CD4-positive, alpha-beta T cell (primary cell): Measurements from ENCODE around the gene TAS1R2. TPM values are rescaled to one million over a fixed set of nuclear protein-coding genes. Genes with fewer than 3 reads are reported as not detected.
"Not testable (repeated sequence)": the region's sequence is repeated elsewhere in the genome, so short reads cannot be mapped to it uniquely, and the experiment has no call there.

Experiments
- ATAC-seq: fragments of 200-7000 bp; cut with Tn5 transposase; one replicate; pipeline ENCODE4 v1.10.0; 2022; ENCODE audit warnings: mild to moderate bottlenecking; ENCODE audit not compliant: poor library complexity
- CTCF ChIA-PET: fragments of 350-600 bp; sonication (Branson Sonifier 250); formaldehyde crosslinking; loops from one replicate; lab custom pipeline; 2021; ENCODE audit warnings: antibody characterized with exemption, inconsistent platforms; lab: Charles Lee
- POLR2A ChIA-PET: fragments of 350-600 bp; sonication (Branson Sonifier 250); formaldehyde crosslinking; loops from one replicate; lab custom pipeline; 2021; ENCODE audit warnings: antibody characterized with exemption, inconsistent platforms; lab: Charles Lee
- DNase-seq, 14 experiments: peaks; one replicate each; pipeline ENCODE4 v3.0.0-alpha.2; 2013 to 2020; ENCODE audit warnings: mixed read lengths in 2 of 14
- H3K27ac ChIP-seq, 2 donors: one replicate each; pipeline versions ENCODE4 v1.5.1 to v1.7.0; 2013; ENCODE audit warnings: low read length in 2 of 2, low read depth in 1 of 2, mild to moderate bottlenecking in 1 of 2
- H3K27me3 ChIP-seq, 2 experiments: 1 replicate in 1 of 2; 2 replicates in 1 of 2; pipeline versions ENCODE4 v1.6.1 to v1.7.0; 2013; ENCODE audit warnings: low read length in 2 of 2, control low read depth in 1 of 2, mild to moderate bottlenecking in 1 of 2, moderate library complexity in 1 of 2; ENCODE audit not compliant: insufficient read depth in 2 of 2, control insufficient read depth in 1 of 2
- H3K36me3 ChIP-seq: one replicate; pipeline ENCODE4 v1.6.1; 2013; ENCODE audit warnings: low read length, control low read depth; ENCODE audit not compliant: insufficient read depth
- H3K4me1 ChIP-seq: one replicate; pipeline ENCODE4 v1.6.1; 2013; ENCODE audit warnings: low read length, control low read depth; ENCODE audit not compliant: insufficient read depth
- H3K4me3 ChIP-seq: one replicate; pipeline ENCODE4 v1.5.1; 2013; ENCODE audit warnings: mild to moderate bottlenecking, low read length, moderate library complexity
- H3K9me3 ChIP-seq, 2 experiments: 1 replicate in 1 of 2; 2 replicates in 1 of 2; pipeline versions ENCODE4 v1.6.1 to v1.7.0; 2013; ENCODE audit warnings: low read length in 2 of 2, mild to moderate bottlenecking in 2 of 2, control low read depth in 1 of 2, moderate library complexity in 1 of 2; ENCODE audit not compliant: control insufficient read depth in 1 of 2, insufficient read depth in 1 of 2
- H3K27ac Mint-ChIP-seq: one replicate; pipeline ENCODE4 v1.8.0; 2020; ENCODE audit warnings: mixed read lengths
- H3K27me3 Mint-ChIP-seq: one replicate; pipeline ENCODE4 v1.8.0; 2021; ENCODE audit warnings: mixed read lengths
- H3K36me3 Mint-ChIP-seq: one replicate; pipeline ENCODE4 v1.8.0; 2021; ENCODE audit warnings: low read depth, mixed read lengths
- H3K4me1 Mint-ChIP-seq: one replicate; pipeline ENCODE4 v1.8.0; 2021; ENCODE audit warnings: low read depth, mixed read lengths
- H3K4me3 Mint-ChIP-seq: one replicate; pipeline ENCODE4 v1.8.0; 2020; ENCODE audit warnings: mild to moderate bottlenecking, mixed read lengths
- H3K9me3 Mint-ChIP-seq: one replicate; pipeline ENCODE4 v1.8.0; 2020; ENCODE audit warnings: mixed read lengths
- CTCF ChIP-seq: fragments of 200-600 bp; IDR thresholded peaks from one replicate; pipeline ENCODE4 v1.8.0; 2022; ENCODE audit warnings: antibody characterized with exemption, mild to moderate bottlenecking
- intact Hi-C, 2 experiments: fragments of 100-400 bp; cut with DNase I in 1 of 2; cut with micrococcal nuclease in 1 of 2; formaldehyde crosslinking; loops; one replicate each; pipeline versions ENCODE4 v1.15.1 to v1.9.0; 2023 to 2025; cut with DNase I, micrococcal nuclease
- total RNA-seq, 174 experiments: library from RNA in 2 of 174; stranded (reverse) in 2 of 174; gene quantifications; one replicate each; pipeline ENCODE4 v1.2.3 and lab custom pipeline; 2021 to 2026

TAS1R2 gene
- total RNA-seq, 2 experiments from 2014 or later: not detected

GRCh38 chr1:18836654-18837053 is 22.8 kb downstream of the TAS1R2 start:
- no peaks in the 10 kb centered on the region for H3K4me1 Mint-ChIP-seq
- H3K27me3 Mint-ChIP-seq: peaks cover 24% of the 10 kb centered on the region
- CTCF ChIA-PET: no interaction called here

GRCh38 chr1:18832319-18832718 is 27.1 kb downstream of the TAS1R2 start:
- H3K27ac Mint-ChIP-seq, DNase-seq, intact Hi-C loops, H3K4me3 Mint-ChIP-seq, H3K4me1 Mint-ChIP-seq, H3K9me3 Mint-ChIP-seq, H3K36me3 Mint-ChIP-seq, CTCF ChIA-PET, H3K27ac ChIP-seq, H3K4me1 ChIP-seq, H3K27me3 ChIP-seq, POLR2A ChIA-PET, H3K36me3 ChIP-seq, H3K4me3 ChIP-seq, ATAC-seq: not testable (repeated sequence)
- H3K9me3 ChIP-seq: peaks cover 0 to 28% of the 10 kb centered on the region in 2 experiments
- H3K27me3 Mint-ChIP-seq: peaks cover 21% of the 10 kb centered on the region

More at GRCh38 chr1:18836654-18837053, 22.8 kb downstream of the TAS1R2 start:
- H3K4me3 Mint-ChIP-seq: no peak overlapping the region
- Histone ChIP-seq H3K36me3 (no peaks in the 10 kb centered on the region), H3K27me3 (peaks cover 7 to 14% of the 10 kb centered on the region in 2 experiments), H3K27ac (no peak overlapping the region), H3K9me3 (peaks cover 0 to 11% of the 10 kb centered on the region in 2 experiments), H3K4me3 (no peak overlapping the region), H3K4me1 (no peaks in the 10 kb centered on the region)
- POLR2A ChIA-PET: no interaction called here
- H3K9me3 Mint-ChIP-seq: no peaks in the 10 kb centered on the region
- no peaks in the 10 kb centered on the region for H3K36me3 Mint-ChIP-seq
- no peak for ATAC-seq
- DNase-seq: no peak
- no peak for TF ChIP-seq CTCF
- no peak overlapping the region for H3K27ac Mint-ChIP-seq
- intact Hi-C loops: no loop called here

GRCh38 chr1:18831656-18832055 is 27.8 kb downstream of the TAS1R2 start:
- ChIA-PET POLR2A (no interaction called here), CTCF (no interaction called here)
- Histone ChIP-seq H3K27ac (no peak overlapping the region), H3K27me3 (peaks cover 6 to 7% of the 10 kb centered on the region in 2 experiments), H3K9me3 (peaks cover 0 to 31% of the 10 kb centered on the region in 2 experiments), H3K4me1 (no peaks in the 10 kb centered on the region), H3K4me3 (no peak overlapping the region), H3K36me3 (no peaks in the 10 kb centered on the region)
- TF ChIP-seq CTCF: no peak
- no peak overlapping the region for H3K27ac Mint-ChIP-seq
- peaks cover 21% of the 10 kb centered on the region for H3K27me3 Mint-ChIP-seq
- no peaks in the 10 kb centered on the region for H3K4me1 Mint-ChIP-seq
- intact Hi-C loops: no loop called here
- ATAC-seq (no peak), DNase-seq (no peak)
- H3K36me3 Mint-ChIP-seq: no peaks in the 10 kb centered on the region
- H3K4me3 Mint-ChIP-seq: no peak overlapping the region
- peaks cover 4% of the 10 kb centered on the region for H3K9me3 Mint-ChIP-seq

GRCh38 chr1:18830596-18830995 is 28.9 kb downstream of the TAS1R2 start:
- intact Hi-C loops: no loop called here
- no peak for TF ChIP-seq CTCF
- CTCF ChIA-PET: no interaction called here
- Mint-ChIP-seq H3K4me3 (no peak overlapping the region), H3K36me3 (no peaks in the 10 kb centered on the region), H3K4me1 (no peaks in the 10 kb centered on the region), H3K9me3 (peaks cover 4% of the 10 kb centered on the region), H3K27ac (no peak overlapping the region), H3K27me3 (peaks cover 20% of the 10 kb centered on the region)
- ATAC-seq: no peak
- Histone ChIP-seq H3K4me1 (no peaks in the 10 kb centered on the region), H3K27me3 (peaks cover 2 to 5% of the 10 kb centered on the region in 2 experiments), H3K27ac (no peak overlapping the region), H3K9me3 (peaks cover 0 to 33% of the 10 kb centered on the region in 2 experiments), H3K4me3 (no peak overlapping the region), H3K36me3 (no peaks in the 10 kb centered on the region)
- DNase-seq: no peak
- POLR2A ChIA-PET: interaction anchor here (0.6 kb wide), 1 partner anchor 33 kb away, joined by 3 read pairs; no protein-coding TSS in a partner anchor
